GM04503 (cell line): ENCODE data around the gene ERBB4.

Experiments used
- DNase-seq: peaks from one replicate; pipeline ENCODE4 v3.0.0-alpha.2; 2012; ENCODE audit warnings: low read depth

Gene ERBB4

DNA sequence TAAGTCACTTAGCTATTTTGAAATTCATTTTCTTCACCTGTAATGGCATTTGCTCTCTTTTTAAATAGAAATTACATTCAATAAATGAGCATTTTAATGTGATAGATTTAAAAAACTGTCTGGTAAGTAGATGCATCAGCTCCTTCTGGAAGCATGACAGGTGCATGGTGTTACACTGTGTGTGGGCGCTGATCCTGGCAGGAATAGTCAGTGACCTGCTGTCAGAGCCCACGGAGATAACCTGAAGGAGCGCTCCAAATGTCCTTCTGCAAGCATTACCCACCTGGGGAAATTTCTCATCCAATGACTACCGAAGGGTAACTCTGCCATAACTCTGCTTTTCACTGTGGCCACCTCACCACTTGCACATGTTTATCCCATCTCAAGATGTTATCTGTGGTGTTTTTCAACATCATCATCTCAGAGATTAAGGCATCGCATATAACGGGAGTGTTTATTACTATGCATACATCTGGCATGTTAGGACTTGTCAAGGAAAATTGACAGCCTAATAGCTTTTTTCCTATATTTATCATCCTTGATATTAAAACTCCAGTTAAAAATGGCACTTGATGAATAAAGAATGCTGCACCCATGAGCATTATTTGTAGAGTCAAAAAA is 637.3 kb downstream of the ERBB4 start:
- no peak for DNase-seq

DNA sequence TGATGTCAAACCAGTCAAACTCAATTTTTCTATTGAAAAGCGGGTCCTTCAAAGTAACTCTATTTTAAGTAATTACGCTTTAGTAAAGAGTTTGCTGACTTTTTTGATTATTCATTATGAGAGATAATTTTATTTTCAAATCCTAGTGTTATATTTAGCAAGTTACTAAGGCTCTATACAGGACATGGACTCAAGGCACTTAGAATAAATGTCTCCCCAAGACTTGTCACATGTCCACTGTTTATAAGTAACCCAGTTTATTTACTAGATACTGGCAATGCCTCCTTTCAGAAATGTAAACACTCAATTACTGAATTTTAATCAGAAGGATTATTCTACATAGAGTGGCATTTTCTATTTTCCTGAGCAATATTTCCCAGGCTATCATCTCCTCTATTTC is 638.1 kb downstream of the ERBB4 start:
- no peak for DNase-seq

DNA sequence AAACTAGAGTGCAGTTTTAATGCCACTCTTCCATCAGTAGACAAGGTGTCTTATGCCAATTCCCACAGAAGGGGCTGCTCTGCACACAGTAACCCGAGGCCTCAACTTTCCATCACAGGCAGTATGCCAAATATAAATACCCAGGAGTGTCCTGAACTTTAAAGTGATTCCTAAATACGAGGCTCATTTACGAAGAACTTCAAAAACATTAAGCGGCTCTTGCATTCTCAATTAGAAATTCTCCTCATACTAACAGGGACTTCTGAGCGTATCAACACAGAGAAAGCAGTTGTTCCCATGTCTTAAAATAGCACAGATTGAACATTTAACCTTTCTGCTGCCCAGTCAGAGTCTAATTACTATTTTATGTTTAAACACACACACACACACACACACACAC is 638.6 kb downstream of the ERBB4 start:
- no peak for DNase-seq

DNA sequence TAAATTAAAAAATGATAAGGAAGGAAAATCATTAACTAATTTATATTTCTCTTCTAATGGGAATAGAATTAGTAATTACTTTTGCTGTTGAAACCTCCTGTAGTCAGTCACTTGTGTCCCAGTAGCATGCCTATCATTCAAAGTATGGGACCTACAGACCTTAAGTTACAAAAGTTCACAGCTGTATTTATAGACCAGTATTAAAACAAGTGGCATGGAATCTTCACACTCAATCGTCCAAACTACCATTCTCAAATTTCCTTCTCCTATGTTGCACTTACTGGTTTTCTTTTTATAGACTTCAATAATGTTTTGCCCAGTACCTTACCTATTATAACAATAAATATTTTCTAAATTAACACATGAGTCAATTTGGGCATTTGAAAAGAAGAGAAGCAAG is 639.9 kb downstream of the ERBB4 start:
- DNase-seq = no peak

DNA sequence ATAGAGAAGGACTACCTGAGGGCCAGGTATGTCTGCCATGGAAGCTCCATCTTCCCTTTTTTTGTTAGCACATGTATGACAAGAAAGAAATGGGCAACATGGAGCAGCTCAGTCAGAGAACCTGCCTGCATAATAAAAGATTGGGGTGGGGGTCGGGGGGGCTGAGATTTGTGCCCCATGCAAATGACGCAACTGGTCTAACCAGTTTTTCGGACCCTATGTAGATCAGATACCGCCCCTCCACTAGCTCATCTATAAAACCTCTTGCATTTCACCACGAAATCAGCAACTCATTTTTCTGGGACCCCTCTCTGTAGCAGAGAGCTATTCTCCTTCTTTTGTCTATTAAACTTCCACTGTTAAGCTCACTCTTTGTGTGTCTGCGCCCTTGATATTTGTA is 657.2 kb downstream of the ERBB4 start:
- DNase-seq = no peak

DNA sequence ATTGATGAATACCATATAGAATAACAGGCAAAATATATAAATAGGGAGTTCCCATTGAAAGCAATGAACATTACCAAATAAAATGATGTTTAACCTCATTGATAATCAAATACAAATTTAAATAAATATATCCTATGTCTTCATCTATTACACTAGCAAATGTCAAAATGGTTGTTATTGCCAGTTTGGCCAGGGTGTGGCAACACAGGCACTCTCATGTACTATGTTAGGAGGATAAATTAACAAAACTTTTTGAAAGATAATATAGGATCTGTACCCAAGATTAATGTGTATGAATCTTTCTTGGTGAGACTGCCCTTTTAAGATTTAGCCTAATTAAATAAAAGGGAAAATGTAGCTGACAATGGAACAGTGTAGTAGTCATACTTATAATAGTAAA is 659.3 kb downstream of the ERBB4 start:
- DNase-seq = no peak

DNA sequence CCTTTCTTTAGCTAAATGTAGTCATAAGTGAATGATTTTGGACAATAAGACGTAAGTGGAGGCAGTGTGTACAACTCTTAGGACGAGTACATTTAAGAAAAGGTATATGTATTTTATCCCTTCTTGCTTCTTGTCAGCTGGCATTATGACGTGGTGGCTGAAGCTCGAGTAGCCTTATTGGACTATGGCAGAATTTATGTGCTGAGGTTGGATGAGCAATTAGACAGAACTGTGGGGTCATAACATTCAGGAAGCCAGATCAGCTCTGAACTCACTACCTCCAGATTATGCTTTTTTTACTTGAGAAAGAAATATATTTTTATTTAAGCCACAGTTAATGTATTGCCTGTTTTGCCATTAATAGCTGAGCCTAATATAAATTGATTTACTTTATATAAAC is 661.5 kb downstream of the ERBB4 start:
- no peak for DNase-seq

DNA sequence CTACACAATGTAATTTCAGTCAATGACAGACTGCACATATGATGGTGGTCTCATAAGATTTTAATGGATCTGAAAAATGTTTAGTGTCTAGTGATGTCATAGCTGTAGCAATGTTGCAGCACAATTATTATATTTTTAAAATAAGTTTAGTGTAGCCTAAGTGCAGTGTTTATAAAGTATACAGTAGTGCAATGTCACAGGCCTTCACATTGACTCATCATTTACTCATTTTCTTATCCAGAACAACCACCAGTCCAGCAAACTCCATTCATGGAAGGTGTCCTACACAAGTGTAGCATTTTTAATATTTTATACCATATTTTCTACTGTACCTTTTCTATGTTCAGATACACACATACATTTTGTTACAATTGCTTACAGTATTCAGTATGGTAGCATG is 663.1 kb downstream of the ERBB4 start:
- DNase-seq = no peak

DNA sequence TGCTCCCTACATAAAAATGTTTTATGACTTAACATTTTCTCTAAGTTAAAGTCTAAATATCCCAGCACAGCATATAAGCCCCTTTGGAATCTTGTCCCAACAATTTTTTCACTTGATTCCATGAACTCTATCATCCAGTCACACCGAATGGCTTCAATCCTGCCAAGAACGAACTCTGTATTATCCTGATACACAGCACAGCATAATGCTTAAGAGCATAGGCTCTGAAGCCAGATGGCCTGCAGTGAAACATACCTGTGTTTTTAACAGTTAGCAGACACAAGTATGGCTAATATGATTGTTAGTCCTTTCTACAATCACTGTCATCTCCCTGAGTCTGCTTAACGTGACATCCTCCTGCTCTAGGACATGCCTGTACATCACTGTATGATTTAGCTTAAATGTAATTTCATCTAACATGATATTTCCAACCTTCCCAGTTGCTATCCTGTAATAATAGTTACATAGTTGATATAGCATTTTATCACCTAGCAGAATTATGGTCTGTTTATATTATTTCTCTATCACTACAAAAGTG is 669.5 kb downstream of the ERBB4 start:
- no peak for DNase-seq

DNA sequence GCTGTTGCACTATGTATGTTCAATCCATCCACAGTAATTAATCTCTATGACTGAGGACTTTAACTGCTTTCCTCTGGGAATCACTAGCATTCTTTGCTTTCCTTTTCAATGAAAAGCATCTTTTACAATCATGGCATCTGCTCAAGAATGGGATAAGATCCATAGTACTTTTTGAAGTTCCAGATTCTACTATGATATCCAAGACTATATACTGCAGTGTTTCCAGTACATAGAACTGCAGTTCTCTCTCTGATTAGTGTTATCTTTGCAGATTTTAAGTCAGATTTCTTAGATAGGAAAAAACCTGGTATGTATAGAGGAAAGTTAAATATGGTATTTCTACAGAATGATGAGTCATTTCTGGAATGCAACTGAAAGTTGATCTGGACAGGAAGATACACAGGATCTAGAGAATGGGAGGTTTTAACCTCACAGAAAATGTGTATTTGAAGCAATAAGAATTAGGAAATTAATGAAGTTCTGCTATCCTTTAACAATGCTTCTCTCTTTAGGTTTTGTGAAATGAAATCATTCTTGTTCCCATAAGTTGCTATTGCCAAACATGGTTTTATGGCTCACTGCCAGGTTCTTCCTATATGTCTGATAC is 670.7 kb downstream of the ERBB4 start:
- no peak for DNase-seq

DNA sequence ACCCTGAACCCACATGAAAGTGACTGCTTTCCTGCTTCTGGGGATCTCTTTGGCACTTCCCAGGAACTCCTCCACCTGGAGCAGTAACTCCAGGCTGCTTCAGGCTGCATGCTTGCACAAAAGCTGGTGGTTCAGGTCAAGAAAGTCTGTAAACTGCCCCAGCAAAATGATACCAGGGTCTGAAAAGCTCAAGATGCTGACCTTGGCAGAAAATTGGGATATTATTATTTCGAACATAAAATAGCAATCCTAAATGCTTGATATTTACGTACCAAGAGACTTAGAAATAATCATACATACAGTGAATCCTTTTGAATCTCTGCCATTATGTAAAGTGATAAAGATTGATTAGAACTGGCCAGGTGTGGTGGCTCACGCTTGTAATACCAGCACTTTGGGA is 674.3 kb downstream of the ERBB4 start:
- DNase-seq = no peak

DNA sequence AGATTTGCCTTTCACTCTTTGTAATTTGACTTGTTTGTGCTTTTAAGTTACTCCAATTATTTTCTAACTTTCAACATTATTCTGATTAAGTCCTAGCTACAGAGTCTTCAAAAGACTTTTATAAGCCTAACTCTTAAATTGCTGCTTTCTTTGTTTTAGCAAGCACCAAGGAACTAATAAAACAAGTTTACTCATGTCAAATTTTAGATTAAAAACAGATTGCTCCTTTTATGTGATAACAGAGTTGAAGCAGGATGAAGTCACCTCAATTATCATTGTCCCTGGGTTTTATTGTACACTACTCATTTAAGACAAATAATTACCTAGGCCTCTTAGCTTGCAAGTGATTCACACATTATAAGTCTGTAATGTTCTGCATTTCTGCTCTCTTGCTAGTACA is 678.4 kb downstream of the ERBB4 start:
- no peak for DNase-seq

DNA sequence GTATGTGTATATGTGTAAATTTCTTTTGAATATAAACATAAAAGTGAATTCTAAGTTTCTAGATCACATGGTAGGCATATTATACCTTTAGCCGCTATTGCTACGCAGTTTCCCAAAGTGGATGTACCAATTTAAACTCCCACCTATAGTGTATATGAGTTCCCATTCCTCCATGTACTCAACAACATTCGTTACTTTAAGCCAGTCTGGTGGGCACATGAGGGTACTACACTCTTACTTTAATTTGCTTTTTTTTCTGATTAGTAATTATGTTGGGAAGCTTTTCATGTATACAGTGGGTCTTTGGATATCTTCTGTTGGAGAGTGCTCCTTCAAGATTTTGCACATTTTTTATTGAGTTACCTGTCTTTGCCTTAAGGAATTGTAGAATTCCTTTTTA is 683.8 kb downstream of the ERBB4 start:
- no peak for DNase-seq

DNA sequence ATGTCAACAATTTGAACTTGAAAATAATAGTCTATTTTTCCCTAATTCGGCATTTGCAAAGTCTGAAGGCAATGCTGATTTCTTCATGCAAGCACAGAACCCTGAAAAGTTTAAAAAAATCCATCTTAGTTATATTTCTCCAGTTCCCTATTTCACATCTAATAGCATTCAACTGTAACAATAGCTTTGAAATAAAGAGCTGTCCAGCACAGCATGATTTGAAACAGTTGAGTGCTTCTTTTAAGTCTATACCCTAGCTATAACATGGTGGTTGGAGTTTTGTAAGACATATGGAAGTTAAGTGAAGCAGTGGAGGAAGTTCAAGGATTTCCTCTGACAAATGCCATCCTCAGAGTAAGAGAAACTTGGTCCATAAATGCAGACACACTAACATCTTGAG is 691.9 kb downstream of the ERBB4 start:
- no peak for DNase-seq

DNA sequence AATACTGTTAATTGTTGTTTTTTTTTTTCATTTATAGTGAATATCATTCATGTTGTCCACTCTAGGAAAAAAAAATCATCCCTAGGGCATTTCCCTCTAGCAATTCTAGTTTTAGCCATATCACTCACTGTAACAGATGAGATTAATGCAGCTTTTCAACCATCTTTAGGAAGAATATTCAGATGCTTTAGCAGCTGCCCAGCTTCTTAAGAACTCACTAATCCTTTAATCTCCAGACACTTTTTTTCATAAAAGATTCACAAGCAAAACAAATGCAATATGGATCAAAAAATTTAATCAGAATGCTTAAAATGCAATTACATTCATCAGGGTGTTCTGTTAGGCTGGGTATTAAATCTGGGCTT is 692.6 kb downstream of the ERBB4 start:
- DNase-seq = no peak

DNA sequence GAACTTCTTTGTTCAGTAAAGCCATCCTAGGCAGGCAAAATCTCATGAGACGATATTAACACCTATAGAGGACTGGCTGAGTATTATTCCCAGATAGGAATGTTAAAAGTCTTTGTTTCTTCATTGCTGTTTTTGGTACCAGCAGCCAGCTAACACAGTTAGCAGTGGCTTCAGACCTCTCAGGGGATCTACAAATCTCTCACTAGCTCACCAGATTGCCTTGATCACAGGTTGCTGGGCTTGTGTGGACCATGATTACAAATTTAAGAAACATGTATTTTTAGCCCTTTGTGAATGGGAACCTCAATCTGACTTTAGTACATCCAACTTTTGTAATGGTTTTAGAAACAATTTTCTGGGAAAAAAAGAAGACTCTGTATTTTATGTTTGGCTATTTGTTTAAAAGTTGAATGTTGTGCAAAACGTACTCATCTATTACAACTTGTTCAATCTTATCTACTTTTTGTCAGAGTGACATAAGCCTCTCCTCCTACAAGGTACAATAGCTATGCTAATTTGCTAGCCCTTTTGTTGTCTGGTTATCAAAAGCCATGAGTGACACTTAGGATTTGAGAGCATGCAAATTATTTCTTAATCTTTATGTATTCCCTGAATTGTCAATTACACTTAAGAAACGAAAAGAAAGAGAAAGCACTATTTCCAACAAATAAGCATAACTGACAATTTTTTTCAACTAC is 693.1 kb downstream of the ERBB4 start:
- no peak for DNase-seq

DNA sequence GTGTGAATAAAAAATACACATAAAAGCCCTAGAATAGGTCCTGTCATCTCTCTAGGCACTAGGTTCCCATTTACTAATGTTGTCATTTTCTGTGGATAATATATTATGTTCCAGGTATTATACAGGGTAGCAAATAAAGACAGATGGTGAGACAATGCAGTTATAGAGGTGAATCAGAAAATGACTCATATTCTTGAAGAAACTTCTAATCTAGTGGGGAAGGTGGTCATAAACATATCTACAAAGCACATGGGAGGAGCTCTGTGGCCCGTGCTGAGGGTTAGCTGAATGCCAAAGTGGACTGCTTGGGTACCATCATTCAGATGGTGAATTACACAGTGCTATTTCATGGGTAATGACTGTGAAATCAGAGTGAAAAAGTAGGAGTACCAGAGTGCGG is 700.9 kb downstream of the ERBB4 start:
- DNase-seq = no peak

DNA sequence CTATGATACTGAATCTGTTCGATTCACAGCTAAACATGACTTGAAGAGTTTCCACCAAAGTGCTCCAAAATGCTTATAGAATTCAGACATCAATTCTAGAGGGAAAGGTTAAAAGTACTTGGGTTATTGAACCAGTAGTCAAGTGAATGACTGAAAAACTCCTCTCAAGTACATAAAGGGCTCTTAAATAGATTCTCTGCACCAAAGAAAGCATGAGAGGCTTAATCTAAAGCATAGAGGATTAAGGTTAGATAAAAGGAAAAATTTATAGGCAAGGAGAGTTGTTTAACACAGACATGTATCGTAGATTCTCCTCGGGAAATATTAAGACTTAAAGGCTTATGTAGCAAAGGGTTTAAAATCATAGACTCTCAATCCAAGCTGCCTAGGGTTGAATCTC is 701.4 kb downstream of the ERBB4 start:
- no peak for DNase-seq

DNA sequence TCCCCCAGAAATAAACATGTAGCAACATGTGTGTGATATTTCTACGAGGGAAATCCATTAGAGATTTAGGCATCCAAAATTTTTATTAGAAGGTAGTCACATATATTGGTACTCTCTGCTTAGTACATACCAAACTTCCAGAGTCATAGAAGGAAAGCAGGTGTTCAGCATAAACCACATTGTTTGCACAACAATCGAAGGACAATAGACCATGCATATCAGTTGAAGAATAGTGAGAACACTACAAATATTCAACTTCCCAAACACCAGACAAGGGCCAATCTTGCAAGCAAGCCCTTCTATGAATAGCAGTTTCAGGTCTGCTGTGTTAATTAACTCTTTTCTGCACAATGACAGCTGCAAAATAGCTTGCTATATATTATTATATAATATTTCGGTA is 702.2 kb downstream of the ERBB4 start:
- no peak for DNase-seq

DNA sequence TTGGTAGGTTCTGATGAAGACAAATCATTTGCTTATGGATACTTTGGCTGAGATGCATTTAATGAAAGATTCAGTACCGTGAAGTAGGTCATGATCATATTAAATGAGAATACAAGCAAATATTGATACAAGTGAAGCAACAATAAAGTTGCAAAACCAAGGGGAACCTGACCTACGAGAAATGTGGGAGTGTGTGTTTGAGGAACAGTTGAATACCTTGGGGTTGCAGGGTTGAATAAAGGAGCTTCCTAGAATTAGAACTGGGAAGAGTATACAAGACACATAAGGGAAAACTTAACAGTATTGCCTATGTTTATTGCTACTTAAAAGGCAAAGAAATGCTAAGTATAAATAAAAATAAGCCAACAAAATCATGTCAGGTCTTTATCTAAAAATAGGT is 702.9 kb downstream of the ERBB4 start:
- no peak for DNase-seq

DNA sequence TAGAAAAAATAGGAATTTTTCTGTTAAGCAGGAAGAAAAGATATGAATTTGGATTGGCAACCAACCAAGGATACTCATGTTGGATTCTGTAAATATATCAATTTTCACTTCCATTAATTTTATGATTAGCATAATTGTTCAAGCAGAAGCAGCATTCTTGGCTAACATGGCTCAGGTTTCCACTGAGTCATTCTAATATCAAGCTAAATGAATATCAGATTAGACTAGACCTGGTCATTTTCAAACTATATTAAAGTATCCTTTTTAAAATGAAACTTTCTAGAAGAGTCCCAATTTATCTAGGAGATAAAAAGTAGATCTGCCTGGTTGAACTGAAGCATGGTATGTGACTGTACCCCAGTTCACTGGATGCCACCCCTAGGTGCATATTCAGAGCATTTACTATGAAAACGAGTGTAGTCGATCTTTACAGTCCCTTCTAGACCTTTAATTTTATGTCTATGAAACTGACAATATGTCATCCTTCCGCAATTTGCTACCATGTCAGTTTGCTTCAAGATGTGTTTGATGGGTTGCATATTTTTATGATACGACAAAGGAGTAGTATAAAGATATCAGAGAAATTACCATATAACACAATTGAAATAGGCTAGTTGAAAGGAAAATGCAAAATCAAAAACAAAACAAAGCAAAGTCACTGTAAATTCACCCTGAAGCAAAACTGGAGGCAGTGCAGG is 704.9 kb downstream of the ERBB4 start:
- no peak for DNase-seq

DNA sequence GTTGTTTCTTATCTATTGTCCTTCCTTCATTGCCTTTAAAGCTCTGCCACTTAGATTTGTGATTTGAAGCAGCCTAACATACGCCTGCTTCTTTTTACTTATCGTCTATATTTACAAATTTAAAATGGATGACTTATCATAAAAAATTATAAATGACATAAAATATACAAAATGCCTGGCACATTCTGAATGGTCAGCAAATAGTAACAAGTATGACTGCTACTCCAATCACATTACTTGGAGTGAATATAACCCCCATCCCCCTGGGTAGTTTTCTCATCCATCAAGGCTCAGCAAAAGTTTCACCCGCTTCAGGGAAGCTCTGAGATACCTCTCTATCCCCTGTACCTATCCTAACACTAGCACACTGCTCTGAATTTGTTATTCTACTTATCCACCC is 708.9 kb downstream of the ERBB4 start:
- no peak for DNase-seq

DNA sequence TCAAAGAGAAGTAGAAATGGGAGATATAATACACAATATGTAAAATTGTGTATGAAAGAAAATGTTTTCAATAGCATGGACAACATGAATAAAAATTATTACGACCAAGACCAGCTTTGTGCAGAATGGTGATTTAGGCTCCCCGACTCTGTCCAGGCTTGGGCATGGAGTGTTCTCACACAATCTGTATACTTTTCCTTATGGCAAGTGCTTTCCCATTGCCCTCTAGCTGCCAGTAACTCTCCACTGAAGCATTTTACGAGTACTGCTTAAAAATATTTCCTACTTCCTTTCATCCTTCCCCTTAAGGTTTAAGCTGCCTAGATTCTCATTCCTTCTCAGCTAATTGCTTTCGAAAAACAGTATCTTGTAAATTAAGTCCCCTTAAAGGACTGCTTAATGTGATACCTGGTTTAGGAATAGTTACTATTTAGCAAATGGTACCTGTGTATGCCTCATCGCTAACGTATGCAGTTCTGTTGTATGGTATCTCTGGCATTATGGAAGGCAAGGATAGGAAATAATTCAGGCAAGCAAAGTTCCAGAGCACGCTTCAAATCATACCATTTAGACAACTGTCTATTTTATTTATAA is 714.6 kb downstream of the ERBB4 start:
- no peak for DNase-seq
